Suprapubic skin (tissue), 4 donors: Measurements from ENCODE around the gene AUTS2. TPM values are rescaled to one million over a fixed set of nuclear protein-coding genes. Genes with fewer than 3 reads are reported as not detected.

Source experiments
- DNase-seq, 2 donors: peaks; one replicate each; pipeline ENCODE4 v3.0.0-alpha.2; 2019; ENCODE audit warnings: low spot score in 2 of 2
- H3K27ac ChIP-seq: fragments of 200-600 bp; sonication (generic); one replicate; pipeline ENCODE4 v1.5.1; 2019
- H3K27me3 ChIP-seq: fragments of 200-600 bp; sonication (generic); one replicate; pipeline ENCODE4 v1.5.1; 2019
- H3K36me3 ChIP-seq: fragments of 200-600 bp; sonication (generic); one replicate; pipeline ENCODE4 v1.5.1; 2019
- H3K4me1 ChIP-seq: fragments of 200-600 bp; sonication (generic); one replicate; pipeline ENCODE4 v1.5.1; 2019
- H3K4me3 ChIP-seq: fragments of 200-600 bp; sonication (generic); one replicate; pipeline ENCODE4 v1.5.1; 2019; ENCODE audit warnings: mild to moderate bottlenecking
- H3K9me3 ChIP-seq: fragments of 200-600 bp; sonication (generic); one replicate; pipeline ENCODE4 v1.5.1; 2019
- CTCF ChIP-seq, 2 donors: fragments of 200-600 bp in 1 of 2; fragments of 450-650 bp in 1 of 2; sonication (generic) in 1 of 2; IDR thresholded peaks; one replicate each; pipeline ENCODE4 v1.5.1; 2016 to 2019; ENCODE audit warnings: antibody characterized with exemption in 2 of 2, mild to moderate bottlenecking in 1 of 2, moderate library complexity in 1 of 2
- EP300 ChIP-seq: sonication (generic); formaldehyde crosslinking; IDR thresholded peaks from one replicate; pipeline ENCODE4 v1.6.1; 2017; ENCODE audit warnings: antibody characterized with exemption
- POLR2A ChIP-seq, 2 donors: fragments of 450-650 bp; IDR thresholded peaks; one replicate each; pipeline ENCODE4 v1.6.1; 2017; ENCODE audit warnings: antibody characterized with exemption in 2 of 2, mild to moderate bottlenecking in 2 of 2, moderate library complexity in 2 of 2
- POLR2AphosphoS5 ChIP-seq, 3 donors: sonication (generic); formaldehyde crosslinking; IDR thresholded peaks; one replicate each; pipeline ENCODE4 v1.6.1; 2017; ENCODE audit warnings: antibody characterized with exemption in 3 of 3
- WGBS: methylation state at CpG from one replicate; pipeline ENCODE4 v1.1.5; 2018; 5-methylcytosine and 5-hydroxymethylcytosine counted together
- total RNA-seq, 4 donors: library from RNA; depleted of rRNA; stranded (reverse); fragments of >200 nt; gene quantifications; one replicate each; pipeline ENCODE4 v1.1.0, GENCODE V29; 2016

Gene AUTS2
- total RNA-seq, 4 donors from 2014 or later, result 31.0 to 102 (median 56.4) TPM

GRCh38 chr7:70743531-70744325, 1145.5 kb downstream of the AUTS2 start:
- no peak for DNase-seq
- WGBS, result 46% methylated on average over 9 of the region's 9 CpGs
- no peaks in the 10 kb centered on the region for H3K27me3 ChIP-seq
- peaks cover 12% of the 10 kb centered on the region for H3K4me1 ChIP-seq
- H3K36me3 ChIP-seq, result no peaks in the 10 kb centered on the region
- TF ChIP-seq CTCF (IDR thresholded peaks at IDR 0.05), result no peak
- no peak for TF ChIP-seq POLR2A (IDR thresholded peaks at IDR 0.05)
- TF ChIP-seq POLR2AphosphoS5 (IDR thresholded peaks at IDR 0.05), result no peak
- TF ChIP-seq EP300, result no peak
- peak overlapping the region; percentile 71 for H3K27ac ChIP-seq
- no peaks in the 10 kb centered on the region for H3K9me3 ChIP-seq
- no peak overlapping the region for H3K4me3 ChIP-seq

- 85% methylated on average over 12 of the region's 12 CpGs for WGBS
- DNase-seq, result no peak
- Histone ChIP-seq H3K36me3 (no peaks in the 10 kb centered on the region), H3K4me1 (peaks cover 12% of the 10 kb centered on the region), H3K4me3 (no peak overlapping the region), H3K9me3 (no peaks in the 10 kb centered on the region), H3K27me3 (no peaks in the 10 kb centered on the region), H3K27ac (peak overlapping the region; percentile 71)
- no peak for TF ChIP-seq EP300
- no peak for TF ChIP-seq CTCF (IDR thresholded peaks at IDR 0.05)
- TF ChIP-seq POLR2AphosphoS5 (IDR thresholded peaks at IDR 0.05), result no peak
- no peak for TF ChIP-seq POLR2A (IDR thresholded peaks at IDR 0.05)
Observed at GRCh38 chr7:70744492-70744891, 1146.2 kb downstream of the AUTS2 start.

GRCh38 chr7:70749831-70750230, 1151.6 kb downstream of the AUTS2 start:
- H3K4me3 ChIP-seq, result no peak overlapping the region
- H3K4me1 ChIP-seq, result peaks cover 5% of the 10 kb centered on the region
- H3K27ac ChIP-seq, result no peak overlapping the region
- 69% methylated on average over 1 of the region's 1 CpG for WGBS
- DNase-seq, result no peak
- H3K27me3 ChIP-seq, result no peaks in the 10 kb centered on the region
- H3K9me3 ChIP-seq, result no peaks in the 10 kb centered on the region
- no peak for TF ChIP-seq CTCF (IDR thresholded peaks at IDR 0.05)
- no peak for TF ChIP-seq POLR2A (IDR thresholded peaks at IDR 0.05)
- TF ChIP-seq POLR2AphosphoS5 (IDR thresholded peaks at IDR 0.05), result no peak
- no peak for TF ChIP-seq EP300
- no peaks in the 10 kb centered on the region for H3K36me3 ChIP-seq

- H3K27ac ChIP-seq, result no peak overlapping the region
- WGBS, result 73% methylated on average over 5 of the region's 5 CpGs
- no peaks in the 10 kb centered on the region for H3K27me3 ChIP-seq
Observed at GRCh38 chr7:70751895-70752294, 1153.6 kb downstream of the AUTS2 start.

More at GRCh38 chr7:70751895-70752294, 1153.6 kb downstream of the AUTS2 start:
- H3K4me1 ChIP-seq, result peaks cover 5% of the 10 kb centered on the region
- DNase-seq, result no peak
- H3K9me3 ChIP-seq, result no peaks in the 10 kb centered on the region
- no peak overlapping the region for H3K4me3 ChIP-seq
- TF ChIP-seq EP300, result no peak
- no peak for TF ChIP-seq POLR2A (IDR thresholded peaks at IDR 0.05)
- TF ChIP-seq POLR2AphosphoS5 (IDR thresholded peaks at IDR 0.05), result no peak
- no peak for TF ChIP-seq CTCF (IDR thresholded peaks at IDR 0.05)
- H3K36me3 ChIP-seq, result no peaks in the 10 kb centered on the region
